SU-DHL-6 (cell line): Measurements from ENCODE around the gene RCOR2.

Source experiments
- EZH2phosphoT487 ChIP-seq: fragments of 200-600 bp; sonication (generic), shearing (Covaris generic); conservative IDR thresholded peaks from 2 replicates; pipeline ENCODE4 v1.6.1; 2018; ENCODE audit warnings: mild to moderate bottlenecking, antibody characterized with exemption, low read length, moderate library complexity, mixed read lengths
- TF ChIP-seq, protein P1 (sequence below): fragments of 200-600 bp; sonication (generic); IDR thresholded peaks from one replicate; pipeline ENCODE4 v1.5.1; 2017; ENCODE audit warnings: antibody characterized with exemption, mild to moderate bottlenecking, low read length, moderate library complexity; ENCODE audit not compliant: insufficient read depth, poor library complexity, severe bottlenecking

DNA sequence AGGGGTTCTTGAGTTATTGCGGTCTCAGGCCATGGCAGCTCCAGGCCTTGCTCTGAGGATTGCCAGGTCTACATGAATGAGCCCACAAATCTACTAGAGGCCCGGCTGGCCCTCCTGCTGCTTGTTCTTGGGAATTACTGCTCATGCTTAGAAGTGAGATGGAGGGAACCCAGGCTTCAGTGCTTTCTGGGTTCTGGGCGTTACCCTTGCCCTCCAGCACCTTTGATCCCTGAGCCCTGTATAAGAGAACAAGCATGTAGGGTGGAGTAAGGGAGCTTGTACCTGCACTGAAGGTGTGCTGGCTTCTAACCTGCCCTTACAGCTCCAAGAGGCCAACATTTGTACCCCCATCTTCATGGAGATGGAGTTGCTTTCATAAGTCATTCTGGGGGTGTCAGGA is 25.8 kb upstream of the RCOR2 start:
- TF ChIP-seq, protein P1, sequence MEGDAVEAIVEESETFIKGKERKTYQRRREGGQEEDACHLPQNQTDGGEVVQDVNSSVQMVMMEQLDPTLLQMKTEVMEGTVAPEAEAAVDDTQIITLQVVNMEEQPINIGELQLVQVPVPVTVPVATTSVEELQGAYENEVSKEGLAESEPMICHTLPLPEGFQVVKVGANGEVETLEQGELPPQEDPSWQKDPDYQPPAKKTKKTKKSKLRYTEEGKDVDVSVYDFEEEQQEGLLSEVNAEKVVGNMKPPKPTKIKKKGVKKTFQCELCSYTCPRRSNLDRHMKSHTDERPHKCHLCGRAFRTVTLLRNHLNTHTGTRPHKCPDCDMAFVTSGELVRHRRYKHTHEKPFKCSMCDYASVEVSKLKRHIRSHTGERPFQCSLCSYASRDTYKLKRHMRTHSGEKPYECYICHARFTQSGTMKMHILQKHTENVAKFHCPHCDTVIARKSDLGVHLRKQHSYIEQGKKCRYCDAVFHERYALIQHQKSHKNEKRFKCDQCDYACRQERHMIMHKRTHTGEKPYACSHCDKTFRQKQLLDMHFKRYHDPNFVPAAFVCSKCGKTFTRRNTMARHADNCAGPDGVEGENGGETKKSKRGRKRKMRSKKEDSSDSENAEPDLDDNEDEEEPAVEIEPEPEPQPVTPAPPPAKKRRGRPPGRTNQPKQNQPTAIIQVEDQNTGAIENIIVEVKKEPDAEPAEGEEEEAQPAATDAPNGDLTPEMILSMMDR: no peak
- TF ChIP-seq EZH2phosphoT487: no peak
